Peyer's patch (tissue), 4 donors: ENCODE data around the gene AKAP1.

Source experiments
- POLR2A ChIP-seq, 2 donors: fragments of 450-650 bp; IDR thresholded peaks; one replicate each; pipeline ENCODE4 v1.5.1; 2017; ENCODE audit warnings: antibody characterized with exemption in 2 of 2, mild to moderate bottlenecking in 2 of 2, moderate library complexity in 2 of 2
- TF ChIP-seq, protein P1 (sequence below), 6 experiments: fragments of 450-650 bp in 4 of 6; fragments of 200-600 bp in 2 of 6; sonication (generic) in 1 of 6; IDR thresholded peaks; one replicate each; pipeline ENCODE4 v1.5.1; 2017 to 2019; ENCODE audit warnings: antibody characterized with exemption in 6 of 6, mild to moderate bottlenecking in 3 of 6, moderate library complexity in 1 of 6

DNA sequence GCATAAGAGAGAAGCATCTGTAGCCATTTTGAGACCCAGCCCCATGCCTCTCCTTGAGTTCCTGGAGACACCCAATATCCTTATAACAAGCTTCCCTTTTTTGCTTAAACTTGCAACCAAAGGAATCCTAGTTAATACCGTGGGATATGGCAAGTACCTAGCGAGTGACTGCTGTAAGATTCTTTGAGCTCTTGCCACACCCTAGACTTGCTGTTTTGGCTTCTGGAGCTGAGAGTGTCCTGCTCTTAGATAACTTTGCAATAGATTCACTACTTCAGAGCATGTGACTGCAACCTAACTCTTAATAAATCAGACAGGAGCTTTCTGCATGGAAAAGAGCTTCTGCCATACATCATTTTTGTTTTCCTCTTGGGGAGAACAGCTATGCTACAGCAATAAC lies 58.3 kb downstream of the AKAP1 start:
- TF ChIP-seq, protein P1, sequence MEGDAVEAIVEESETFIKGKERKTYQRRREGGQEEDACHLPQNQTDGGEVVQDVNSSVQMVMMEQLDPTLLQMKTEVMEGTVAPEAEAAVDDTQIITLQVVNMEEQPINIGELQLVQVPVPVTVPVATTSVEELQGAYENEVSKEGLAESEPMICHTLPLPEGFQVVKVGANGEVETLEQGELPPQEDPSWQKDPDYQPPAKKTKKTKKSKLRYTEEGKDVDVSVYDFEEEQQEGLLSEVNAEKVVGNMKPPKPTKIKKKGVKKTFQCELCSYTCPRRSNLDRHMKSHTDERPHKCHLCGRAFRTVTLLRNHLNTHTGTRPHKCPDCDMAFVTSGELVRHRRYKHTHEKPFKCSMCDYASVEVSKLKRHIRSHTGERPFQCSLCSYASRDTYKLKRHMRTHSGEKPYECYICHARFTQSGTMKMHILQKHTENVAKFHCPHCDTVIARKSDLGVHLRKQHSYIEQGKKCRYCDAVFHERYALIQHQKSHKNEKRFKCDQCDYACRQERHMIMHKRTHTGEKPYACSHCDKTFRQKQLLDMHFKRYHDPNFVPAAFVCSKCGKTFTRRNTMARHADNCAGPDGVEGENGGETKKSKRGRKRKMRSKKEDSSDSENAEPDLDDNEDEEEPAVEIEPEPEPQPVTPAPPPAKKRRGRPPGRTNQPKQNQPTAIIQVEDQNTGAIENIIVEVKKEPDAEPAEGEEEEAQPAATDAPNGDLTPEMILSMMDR (IDR thresholded peaks at IDR 0.05) = no peak
- TF ChIP-seq POLR2A (IDR thresholded peaks at IDR 0.05) = no peak
